Stimulated activated CD8-positive, alpha-beta memory T cell treated with anti-CD3 and anti-CD28 coated beads, Interleukin-4, amount 100 ng/mL, for 48 hours (primary cell): ENCODE measurements around the gene QRFP.

Experiments
- DNase-seq: peaks from one replicate; pipeline ENCODE4 v3.0.0-alpha.2; 2020

The QRFP gene

DNA sequence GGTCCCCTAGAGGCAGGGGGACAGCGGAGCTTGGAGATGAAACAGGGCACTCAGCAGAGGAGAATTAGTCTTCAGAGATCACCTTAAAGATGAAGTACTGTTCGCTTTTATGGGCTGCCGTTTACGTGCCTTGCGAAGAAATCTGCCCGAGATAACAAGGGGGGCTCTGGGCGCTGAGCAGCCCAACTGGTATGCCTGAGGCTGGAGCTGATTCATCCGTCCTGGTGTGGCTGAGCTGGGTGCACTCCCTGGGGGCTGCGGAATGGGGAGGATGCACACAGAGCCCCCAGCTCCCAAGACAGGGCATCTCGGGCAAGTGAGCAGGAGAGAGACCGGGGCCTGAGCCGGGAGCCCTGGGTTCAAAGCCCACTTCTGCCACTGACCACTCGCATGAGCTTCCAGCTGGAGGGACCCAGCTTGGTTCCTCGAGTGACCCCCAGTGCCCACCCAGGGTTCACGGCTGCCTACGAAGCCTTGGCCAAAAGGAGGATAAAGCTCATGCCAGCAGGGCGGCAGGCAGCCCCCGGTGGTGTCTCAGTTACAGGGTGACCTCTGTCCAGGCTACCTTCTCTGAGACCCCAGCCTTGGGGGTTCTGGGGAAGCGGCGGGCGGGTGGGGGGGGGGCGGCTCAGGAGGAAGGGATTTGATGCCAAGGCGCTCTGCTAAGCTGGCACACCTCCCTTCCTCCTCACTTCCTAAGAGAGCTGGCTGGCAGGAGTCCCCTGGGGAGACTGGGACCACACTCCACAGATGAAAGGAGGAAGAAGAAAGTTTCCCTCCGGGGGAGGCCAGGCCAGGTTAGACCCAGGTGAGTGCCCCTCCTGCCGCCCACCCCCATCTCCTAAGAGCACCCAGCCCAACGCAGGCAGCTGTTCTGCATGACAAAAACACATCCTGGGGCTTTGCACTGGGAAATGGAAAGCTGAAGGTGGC, 36.8 kb upstream of the QRFP start:
- DNase-seq: no peak

DNA sequence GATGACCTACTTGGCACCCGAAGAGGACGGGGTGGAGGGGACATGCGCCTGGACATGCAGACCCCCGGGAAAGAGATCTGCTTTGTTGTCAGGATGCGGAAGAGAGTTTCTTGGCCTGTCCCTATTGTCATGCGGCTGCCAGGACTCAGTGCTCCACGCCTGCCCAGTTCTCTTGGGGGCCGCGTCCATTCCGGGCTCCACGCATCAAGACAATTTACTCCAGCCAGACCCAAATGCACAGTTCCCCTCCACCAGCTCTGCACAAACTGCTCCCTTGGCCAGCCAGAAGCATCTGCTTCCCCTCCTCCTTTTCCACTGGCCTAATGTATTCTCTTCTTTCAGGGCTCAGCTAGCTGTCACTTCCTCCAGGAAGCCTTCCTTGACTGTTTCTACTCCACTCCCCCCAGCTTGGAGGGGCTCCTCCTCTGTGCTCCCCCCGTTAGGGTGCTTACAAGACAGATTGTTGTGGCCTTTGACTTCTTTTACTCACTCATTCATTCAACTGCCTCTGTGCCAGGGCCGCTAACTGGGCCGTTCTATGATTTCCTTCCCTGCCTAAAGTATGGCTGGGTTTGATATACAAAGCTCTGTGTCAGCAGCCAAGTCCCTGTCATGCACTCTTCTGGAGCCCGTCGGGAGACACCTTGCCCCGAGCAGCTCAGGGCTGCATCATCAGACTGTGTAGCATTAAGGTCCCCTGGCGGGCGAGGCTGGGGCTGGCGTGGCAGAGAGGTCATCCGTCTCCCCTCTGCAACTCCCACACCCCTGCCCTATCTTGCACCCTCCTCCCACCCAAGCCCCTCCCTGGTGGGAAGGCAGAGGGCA, 35.9 kb upstream of the QRFP start:
- no peak for DNase-seq

DNA sequence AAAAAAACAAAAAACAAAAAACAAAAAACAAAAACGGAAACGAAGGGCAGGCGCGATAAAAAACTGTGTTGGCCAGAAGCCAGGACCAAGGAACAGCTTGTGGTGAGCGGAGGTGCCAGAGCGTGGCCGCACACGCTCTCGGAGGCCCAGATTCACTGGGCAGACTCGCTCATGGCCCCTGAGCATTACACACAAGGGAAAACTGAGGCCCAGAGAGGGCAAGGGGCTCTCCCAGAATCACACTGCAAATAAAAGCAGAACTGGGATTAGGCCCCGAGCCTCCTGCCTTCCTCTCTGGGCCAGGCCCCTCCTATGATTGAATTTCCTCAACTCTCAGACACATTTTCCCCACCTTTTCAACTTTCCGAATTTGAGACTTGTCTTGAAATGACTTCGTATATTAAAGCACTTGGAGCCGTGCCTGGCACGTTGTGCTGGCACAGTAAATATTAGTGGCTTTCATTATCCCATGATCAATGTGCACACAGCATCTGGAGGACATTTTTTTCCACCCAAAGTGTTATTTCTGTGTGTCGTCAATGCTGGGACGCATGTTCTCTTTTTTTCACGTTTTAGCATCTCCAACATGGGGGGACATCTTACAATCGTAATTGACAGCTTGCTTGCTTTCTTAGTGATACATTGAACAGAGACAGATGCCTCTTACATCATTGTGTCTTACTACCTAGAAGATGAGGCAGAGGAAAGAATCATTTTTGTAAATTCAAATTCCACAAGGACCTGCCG, 35.1 kb upstream of the QRFP start:
- no peak for DNase-seq

DNA sequence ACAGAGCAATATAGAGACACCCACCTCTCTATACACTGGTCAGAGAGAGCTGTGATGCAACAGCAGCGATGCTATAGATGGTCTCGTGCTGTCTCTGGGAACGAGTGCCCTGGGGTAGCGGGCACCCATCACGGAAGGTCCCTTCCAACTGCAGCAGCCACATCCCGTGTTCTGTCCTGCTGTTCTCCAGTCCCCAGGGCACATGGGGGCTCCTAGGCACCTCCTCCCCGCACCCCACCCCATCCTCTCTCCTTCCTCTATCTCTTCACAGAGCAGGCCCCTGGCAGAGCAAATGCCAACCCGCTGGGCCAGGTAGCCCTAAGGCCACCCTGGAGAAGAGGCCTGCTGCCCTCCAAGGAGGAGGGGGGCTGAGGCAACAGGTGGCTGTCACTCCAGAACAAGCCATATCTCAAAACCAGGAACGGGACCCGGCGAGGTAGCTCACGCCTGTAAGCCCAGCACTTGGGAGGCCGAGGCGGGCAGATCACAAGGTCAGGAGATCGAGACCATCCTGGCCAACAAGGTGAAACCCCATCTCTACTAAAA, 34.3 kb upstream of the QRFP start:
- DNase-seq: no peak

DNA sequence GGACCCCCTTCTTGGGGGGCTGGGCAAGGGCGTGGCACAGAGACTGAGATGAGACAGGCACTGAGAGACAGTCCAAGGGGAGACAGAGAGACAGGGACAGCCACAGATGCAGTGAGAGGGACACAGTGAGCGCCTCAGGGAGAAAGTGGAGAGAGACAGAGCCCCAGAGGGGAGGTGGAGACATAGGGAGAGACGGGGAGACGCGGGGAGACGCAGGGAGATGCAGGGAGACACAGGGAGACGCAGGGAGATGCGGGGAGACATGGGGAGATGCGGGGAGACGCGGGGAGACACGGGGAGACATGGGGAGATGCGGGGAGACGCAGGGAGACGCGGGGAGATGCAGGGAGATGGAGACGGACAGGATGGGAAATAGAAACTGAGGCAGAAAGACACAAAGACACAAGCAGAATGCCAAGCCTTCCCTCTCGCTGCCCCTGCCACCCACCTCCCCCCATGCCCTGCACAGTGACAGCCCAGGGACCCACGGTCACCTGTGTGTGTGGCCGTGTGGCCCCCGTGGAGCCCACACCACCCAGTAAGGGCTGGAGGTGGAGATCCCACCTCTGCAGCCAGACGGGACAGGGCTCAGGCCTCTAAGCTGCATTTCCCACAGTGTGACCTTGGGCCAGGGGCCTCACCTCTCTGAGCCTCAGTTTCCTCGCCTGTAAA, 33.7 kb upstream of the QRFP start:
- DNase-seq: no peak

DNA sequence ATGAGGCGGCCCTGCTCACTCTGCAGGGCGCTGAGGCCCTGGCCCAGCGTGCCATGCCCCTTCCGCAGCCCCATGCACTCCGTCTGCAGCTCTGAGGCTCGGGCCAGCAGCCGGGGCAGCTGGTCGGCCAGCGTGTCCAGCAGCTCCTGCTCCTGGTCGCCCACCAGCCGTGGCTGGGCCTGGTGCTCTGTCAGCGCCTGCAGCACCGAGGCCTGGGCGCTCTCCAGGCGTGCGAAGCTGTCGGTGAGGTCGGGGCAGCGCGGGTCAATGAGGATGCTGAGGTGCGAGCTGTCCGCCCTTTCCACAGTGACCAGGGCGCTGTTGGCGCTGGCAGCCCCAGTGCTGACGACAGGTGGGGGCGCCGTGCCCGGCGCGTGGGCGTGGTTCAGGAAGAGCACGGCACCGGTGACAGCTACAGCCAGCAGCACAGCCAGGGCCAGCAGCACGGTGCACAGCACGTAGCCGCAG, 33.0 kb upstream of the QRFP start:
- no peak for DNase-seq

DNA sequence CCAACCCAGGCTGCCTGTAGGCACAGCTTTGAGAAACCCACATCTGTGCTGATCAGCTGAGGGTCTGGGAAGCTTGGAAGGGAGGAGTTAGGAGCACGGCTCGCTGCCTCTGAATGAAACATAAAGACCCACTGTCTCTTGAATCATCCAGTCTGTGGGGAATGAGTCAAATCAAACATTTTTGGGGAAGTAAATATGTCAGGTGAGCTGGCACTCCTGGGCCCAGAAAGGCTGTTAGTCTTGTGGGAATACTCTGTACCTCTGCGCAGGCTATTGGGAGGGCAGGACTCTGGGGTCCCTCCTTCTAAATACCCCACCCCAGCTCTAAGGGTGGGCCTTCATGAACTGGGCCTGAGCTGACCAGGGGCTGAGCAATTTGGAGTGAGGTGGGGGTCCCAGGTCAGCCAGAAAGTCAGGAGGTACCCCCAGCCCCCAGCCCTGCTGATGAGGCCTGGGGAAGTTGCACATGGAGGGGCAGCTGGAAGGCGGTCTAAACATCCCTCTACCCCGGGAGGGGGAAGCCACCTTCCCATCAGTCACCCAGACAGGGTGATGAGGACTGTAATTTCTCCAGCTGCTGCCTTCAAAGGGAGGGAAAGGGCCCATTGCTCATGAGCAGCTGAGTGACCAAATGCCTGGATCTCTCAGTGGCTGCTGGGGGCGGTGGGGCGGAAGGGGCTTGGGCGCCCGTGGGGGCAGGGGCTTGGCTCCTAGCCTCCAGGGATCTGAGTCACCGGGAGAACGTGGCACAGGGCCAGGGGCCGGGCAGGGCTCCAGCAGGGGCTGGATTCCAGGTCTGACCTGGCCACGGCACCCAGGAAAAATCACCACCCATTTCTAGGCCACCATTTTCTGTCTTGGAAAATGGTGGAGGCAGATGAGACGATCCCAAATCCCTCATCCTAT, 31.6 kb upstream of the QRFP start:
- no peak for DNase-seq

DNA sequence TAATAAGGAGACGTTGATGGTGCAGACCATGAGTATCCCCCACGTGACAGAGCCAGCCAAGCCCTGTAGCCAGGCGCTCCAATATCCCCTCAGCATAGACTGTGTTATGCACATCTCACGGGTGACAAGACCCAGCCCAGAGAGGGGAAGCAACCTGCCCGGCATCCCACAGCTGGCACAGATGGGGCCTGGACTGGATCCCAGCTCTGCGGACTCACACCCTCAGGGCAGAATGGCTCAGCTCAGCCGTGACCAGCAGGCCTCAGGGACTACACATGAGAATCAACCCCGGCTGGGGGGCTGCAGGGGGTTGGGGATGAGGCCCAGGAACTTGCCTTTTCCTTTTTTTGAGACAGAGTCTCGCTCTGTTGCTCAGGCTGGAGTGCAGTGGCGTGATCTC, 30.7 kb upstream of the QRFP start:
- no peak for DNase-seq

DNA sequence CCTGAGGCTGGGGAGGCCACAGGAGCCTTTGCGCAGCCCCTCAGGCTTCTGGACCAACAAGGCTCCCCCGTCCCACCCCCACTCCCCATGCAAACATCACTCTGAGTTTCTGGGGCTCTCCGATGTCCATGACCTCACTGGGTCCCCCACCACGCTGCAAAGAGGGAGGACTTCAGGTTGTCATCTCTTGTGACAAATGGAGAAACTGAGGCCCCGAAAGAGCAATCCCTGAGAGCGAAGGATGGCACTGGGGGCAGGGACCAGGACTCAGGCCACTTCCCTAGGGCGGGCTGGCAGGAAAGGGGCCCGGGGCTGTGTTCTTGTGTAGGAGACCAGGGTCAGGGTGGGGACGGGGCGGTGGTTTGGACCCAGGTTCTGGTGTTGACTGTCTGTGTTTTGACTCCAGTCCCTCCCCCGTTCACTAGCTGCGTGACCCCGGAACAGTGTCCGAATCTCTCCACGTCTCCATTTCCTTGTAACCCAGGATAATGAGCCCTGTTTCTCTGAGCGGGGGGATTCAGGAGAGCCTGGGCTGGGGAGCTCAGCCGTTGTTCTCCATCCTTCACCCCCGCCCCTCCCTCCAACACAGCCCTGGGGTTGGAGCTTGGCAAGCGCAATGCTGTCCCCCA, 28.6 kb upstream of the QRFP start:
- DNase-seq: no peak

DNA sequence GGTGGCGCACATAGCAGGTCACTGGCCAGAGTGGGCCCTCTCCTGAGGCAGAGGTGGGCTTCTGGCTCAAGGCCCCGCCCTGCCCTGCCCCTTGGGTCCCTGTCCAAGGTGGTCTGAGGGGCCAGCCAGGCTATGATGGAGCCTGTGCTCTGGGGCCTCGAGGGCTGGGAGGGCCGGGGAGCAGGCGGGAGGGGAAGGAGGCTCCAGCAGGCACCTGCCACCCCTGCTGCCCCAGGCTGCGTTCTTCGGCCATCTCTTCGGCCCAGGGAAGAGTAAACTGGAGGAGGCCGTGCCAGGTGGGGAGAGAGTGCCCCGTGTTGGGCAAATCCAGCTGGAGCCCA, 27.8 kb upstream of the QRFP start:
- DNase-seq: no peak

DNA sequence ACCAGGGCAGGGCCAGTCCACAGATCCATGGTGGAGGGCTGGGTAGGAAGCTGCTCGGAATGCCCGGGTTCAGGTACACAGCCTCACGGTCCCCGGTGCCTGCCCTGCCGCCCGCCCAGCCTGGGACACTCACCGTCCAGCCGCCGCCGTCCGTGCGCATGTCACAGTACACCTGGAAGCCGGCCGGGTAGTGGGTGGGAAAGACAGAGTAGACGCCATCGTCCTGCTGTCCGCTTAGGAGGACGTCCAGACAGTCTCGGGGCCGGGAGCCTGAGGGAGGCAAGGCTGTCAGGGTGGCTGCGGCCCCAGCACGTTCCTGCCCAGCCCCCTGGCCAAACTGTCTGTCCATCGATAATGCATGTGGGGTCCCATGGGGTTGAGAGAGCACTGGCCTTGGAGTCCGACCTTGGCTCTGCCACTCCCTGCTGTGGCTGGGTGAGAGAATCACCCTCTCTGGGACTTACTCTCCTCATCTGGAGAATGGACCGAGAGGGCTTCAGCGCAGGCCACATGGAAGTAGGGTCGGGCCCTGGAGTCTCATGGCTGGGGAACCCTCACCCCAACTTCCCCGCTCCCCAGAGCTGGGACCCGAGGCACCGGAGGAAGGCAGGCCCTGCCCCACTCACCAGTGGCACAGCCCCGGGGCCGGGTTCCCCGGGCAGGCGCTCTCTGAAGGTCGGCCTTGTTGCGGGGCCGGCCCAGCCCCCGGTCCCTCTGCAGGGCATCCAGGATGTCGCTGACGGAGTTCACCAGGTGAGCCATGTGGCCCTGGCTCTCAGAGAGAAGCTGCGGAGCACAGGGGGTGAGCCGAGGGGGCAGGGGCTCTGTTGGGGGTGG, 27.2 kb upstream of the QRFP start:
- DNase-seq: no peak

DNA sequence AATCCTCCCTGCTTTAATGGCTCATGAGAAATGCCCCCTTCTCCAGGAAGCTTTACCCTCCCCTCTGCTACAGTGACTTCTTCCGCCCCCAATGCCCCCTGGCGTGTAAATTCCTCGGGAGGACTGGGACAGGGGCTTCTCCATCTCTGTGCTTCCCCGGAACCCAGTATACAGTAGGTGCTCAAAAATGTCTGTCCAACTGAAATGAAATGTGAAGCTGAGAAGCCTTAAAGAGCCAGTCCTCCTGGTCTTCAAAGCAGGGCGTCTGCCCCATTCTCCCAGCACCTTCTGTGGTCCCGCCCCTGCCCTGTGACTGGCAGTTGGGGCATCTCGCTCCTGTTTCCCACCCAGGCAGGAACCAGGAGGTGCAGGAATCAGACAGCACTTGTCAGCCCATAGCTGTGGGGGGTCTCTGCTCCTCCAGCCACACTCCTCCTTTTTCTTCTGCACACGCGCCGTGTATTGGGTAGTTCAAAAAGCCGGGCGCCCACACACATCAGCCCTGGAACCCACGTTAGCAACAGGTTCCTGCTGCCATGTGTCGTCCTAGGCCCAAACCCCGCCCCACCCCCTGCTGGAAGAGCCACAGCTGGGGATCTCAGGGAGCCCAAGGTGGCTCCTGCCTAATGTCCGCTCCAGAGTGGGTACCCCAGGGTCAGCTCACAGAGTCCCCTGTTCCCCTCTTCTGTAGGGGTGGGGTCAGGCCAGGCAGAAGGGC, 26.4 kb upstream of the QRFP start:
- DNase-seq: no peak

DNA sequence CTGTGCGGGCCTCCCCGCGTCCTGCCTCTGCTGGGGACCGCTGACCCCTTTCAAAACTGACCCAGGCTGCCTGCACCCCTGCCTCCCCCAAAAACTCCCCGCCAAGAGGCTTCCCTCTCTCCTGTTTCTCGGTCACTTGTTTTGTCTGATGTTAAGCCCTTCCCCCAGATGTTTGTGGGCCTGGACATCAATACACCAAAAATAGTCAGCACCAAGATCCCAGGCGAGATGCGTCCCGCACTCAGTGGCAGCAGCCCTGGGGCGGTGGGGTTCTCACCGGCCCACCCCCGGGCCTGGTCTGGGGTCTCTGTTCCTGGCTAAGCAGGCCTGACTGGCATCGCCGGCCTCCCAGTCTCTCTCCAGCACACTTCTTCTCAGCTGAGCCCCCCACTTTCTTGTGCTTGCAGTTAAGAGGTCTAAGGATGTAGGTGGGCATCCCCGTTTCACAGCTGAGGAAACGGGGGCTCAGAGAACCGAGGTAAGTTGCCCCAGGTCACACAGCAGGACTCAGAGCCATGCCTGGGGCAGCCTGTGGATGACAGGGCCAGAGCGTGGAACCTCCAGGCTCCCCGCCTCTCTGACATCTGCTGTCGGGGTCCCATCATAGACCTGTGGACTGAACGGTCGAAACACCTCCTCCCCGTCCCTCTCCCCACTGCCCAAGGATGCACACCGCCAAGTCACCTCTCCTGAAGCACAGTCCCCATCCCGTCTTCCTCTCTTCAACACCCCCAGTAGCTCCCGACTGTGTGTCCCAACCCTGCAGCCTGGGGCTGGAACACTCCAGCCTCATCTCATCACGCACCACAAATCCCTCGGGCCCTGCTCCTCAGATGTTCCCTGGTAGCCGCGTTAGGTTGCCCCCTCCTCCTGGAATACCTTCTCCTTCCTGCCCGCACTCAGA, 25.6 kb upstream of the QRFP start:
- no peak for DNase-seq

DNA sequence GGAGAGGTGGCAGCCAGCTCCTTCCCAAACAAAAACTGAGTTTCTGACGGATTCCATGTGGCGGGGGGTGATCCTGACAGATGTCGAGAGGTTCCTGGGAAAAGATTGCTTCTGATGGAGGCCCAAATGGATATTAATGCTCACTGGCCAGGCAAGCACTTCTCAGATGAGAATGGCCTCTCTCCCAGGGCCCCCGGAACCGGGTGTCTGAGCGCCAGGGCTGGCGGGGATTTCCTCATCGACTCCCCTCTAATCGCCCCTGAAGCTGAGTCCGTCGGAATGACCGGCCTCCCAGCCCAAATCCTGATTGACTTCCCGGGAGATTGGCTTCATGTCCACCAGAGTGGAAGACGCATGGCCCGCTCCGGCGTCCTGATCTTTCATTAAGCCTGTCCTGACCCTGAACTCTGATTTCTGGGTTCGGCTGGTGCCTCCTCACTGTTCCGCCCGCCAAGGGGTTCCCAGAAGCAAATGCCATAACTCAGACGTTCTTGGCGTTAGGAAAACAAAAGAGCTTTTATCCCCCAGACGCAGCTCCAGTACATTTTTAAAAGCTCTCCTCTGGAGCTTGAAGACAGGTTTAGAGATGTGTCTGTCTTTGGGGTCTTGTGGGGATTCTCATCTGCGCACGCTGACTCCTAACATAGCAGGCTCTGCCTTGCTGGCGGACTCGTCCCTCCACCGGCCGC, 24.8 kb upstream of the QRFP start:
- DNase-seq: no peak

DNA sequence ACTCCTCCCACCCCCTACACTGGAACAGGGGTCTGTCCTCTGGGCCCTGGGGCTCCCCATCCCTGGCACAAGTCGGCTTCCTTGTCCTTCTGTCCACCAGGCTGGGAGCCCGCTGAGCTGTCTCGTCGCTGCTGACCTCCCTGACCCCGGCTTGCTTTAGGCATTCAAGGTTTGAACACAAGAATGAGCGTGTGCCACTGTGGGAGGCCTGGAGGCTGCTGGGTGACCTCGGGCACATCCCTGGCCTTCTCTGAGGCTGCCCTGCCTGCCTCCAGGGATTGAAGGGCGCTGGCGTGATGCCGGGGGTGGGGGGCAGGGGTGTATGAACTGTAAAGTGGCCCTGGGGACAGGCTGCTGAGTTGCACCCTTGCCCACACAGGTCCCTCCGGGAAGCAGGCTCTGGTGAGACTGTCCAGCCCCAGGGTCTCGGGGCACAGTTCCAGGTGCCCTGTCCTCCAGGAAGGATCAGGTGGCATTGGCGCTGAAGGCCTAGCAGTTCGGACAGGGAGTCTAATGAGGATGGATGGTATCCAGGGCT, 24.2 kb upstream of the QRFP start:
- no peak for DNase-seq

DNA sequence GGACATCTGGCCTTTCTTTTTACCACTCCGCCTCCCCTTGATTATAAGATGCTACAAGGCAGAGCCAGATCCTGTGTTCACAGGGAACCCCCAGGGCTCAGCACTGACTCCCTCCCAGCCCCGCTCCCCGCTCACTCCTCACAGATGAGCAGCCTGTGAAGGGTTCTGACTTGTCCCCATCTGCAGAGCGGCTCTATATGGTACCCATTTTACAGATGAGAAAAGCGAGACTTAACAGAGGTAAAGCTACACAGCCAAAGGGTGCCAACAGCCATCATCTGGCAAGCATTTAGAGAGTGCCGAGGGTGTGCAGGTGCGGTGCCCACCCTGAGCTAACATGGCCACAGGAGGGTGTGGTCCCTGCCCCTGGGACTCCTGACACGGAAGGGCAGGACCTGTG, 23.6 kb upstream of the QRFP start:
- no peak for DNase-seq

DNA sequence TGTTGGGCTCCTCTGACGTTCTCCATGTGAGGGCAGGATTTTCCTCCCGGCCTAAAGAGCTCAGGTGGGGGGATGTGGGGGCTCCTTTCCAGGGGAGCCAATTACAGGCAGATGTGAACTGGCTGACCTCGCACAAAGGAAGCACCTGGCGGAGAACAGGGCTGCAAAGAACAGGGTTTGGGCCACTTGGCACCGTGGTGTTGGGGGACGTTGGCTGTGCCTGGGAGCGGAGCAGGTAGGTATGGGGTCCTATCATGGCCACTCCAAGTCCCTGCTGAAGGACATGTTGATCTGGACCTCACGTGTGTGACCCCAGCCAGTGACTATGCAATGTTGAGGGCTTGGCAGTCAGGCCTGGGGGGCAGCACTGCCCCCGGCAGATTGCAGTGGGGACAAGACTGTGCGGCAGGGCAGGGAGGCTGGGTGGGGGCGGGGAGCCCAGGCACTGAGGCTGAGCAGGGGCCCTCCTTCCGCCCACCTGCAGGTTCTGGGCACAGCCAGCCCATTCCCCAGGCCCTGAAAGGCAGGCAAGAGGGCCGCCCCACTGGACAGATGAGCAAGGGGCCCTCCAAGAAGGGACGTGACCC, 23.0 kb upstream of the QRFP start:
- DNase-seq: no peak
